HepG2 (cell line): ENCODE measurements around the gene SERINC2. TPM values are rescaled to one million over a fixed set of nuclear protein-coding genes. Genes with fewer than 3 reads are reported as not detected.

Source experiments
- ATAC-seq: fragments of 200-7000 bp; cut with Tn5 transposase; 3 replicates; pipeline ENCODE4 v1.9.1; 2020; ENCODE audit warnings: mild to moderate bottlenecking, moderate library complexity
- BruUV-seq: library from RNA; stranded (reverse); fragments of 400-500 nt; replicated peaks from 2 replicates; lab custom pipeline; 2021; lab: Mats Ljungman, UMichigan
- CTCF ChIA-PET: fragments of 300-600 bp; formaldehyde crosslinking; extraction: SDS; loops from one replicate; lab custom pipeline; 2021; ENCODE audit warnings: low total read pairs, inconsistent platforms, low intra/inter-chr PET ratio; lab: Yijun Ruan, JAX
- POLR2A ChIA-PET: fragments of 350-600 bp; sonication (Branson Sonifier 250); formaldehyde crosslinking; loops from one replicate; lab custom pipeline; 2020; ENCODE audit warnings: antibody characterized with exemption, inconsistent platforms; lab: Yijun Ruan, JAX
- DNase-seq: peaks from one replicate; pipeline ENCODE4 v3.0.0-alpha.2; 2015; ENCODE audit warnings: low spot score
- FAIRE-seq: peaks from 3 replicates; lab custom pipeline; 2011; peaks lifted over from hg19 to GRCh38; lab: Jason Lieb, UNC
- H2AFZ ChIP-seq: one replicate; pipeline ENCODE4 v1.6.1; 2011; ENCODE audit warnings: low read length, inconsistent platforms
- H3K27ac ChIP-seq: fragments of 300-600 bp; 3 replicates; pipeline ENCODE4 v1.8.0; 2011; ENCODE audit warnings: mixed run types, mild to moderate bottlenecking, mixed read lengths, low read length, inconsistent platforms; ENCODE audit not compliant: insufficient read depth; ENCODE audit errors: extremely low read length
- H3K27me3 ChIP-seq, 2 experiments: fragments of 200-600 bp in 1 of 2; 2 replicates in 1 of 2; 3 replicates in 1 of 2; pipeline versions ENCODE4 v1.6.0 to v1.8.0; 2011; ENCODE audit warnings: low read length in 2 of 2, mild to moderate bottlenecking in 2 of 2, moderate library complexity in 2 of 2, inconsistent platforms in 1 of 2; ENCODE audit not compliant: insufficient read depth in 2 of 2, control insufficient read depth in 1 of 2
- H3K36me3 ChIP-seq, 2 experiments: fragments of 200-600 bp in 1 of 2; replicated peaks in 1 of 2; 2 replicates in 1 of 2; 3 replicates in 1 of 2; pipeline versions ENCODE4 v1.5.1 to v1.8.0; 2011; ENCODE audit warnings: low read length in 2 of 2, inconsistent platforms in 1 of 2; ENCODE audit not compliant: insufficient read depth in 2 of 2, control insufficient read depth in 1 of 2
- H3K4me1 ChIP-seq: 2 replicates; pipeline ENCODE4 v1.5.1; 2012; ENCODE audit warnings: low read length, inconsistent platforms; ENCODE audit not compliant: insufficient read depth
- H3K4me2 ChIP-seq: 2 replicates; pipeline ENCODE4 v1.6.0; 2011; ENCODE audit warnings: low read depth, low read length, inconsistent platforms
- H3K4me3 ChIP-seq, 3 experiments: fragments of 200-600 bp in 1 of 3; sonication (generic), shearing (Covaris generic) in 1 of 3; replicated peaks in 1 of 3; 2 replicates each; pipeline ENCODE4 v1.5.1; 2011 to 2016; ENCODE audit warnings: low read length in 3 of 3, inconsistent platforms in 2 of 3, low read depth in 2 of 3, mild to moderate bottlenecking in 2 of 3, control low read depth in 1 of 3, mixed read lengths in 1 of 3; ENCODE audit not compliant: insufficient read depth in 1 of 3
- H3K79me2 ChIP-seq: one replicate; pipeline ENCODE4 v1.6.1; 2011; ENCODE audit warnings: low read length, inconsistent platforms; ENCODE audit not compliant: insufficient read depth
- H3K9ac ChIP-seq: 2 replicates; pipeline ENCODE4 v1.6.0; 2011; ENCODE audit warnings: mild to moderate bottlenecking, low read depth, low read length, inconsistent platforms; ENCODE audit not compliant: insufficient read depth
- H3K9me3 ChIP-seq: 2 replicates; pipeline ENCODE4 v1.5.1; 2012; ENCODE audit warnings: mild to moderate bottlenecking, low read length
- H4K20me1 ChIP-seq: 2 replicates; pipeline ENCODE4 v1.6.0; 2011; ENCODE audit warnings: inconsistent platforms, mild to moderate bottlenecking, low read length, moderate library complexity; ENCODE audit not compliant: insufficient read depth
- AGO2 ChIP-seq: fragments of 200-400 bp; formaldehyde crosslinking; optimal IDR thresholded peaks from 2 replicates; pipeline ENCODE3; 2017; ENCODE audit warnings: mild to moderate bottlenecking, low read depth, low read length, moderate library complexity
- ATF2 ChIP-seq: sonication (generic); formaldehyde crosslinking; IDR thresholded peaks from 2 replicates; pipeline ENCODE4 v1.4.0; 2020; ENCODE audit warnings: missing genetic modification reagents
- RBM39 ChIP-seq: fragments of 200-400 bp; formaldehyde crosslinking; IDR thresholded peaks from one replicate; pipeline ENCODE4 v1.6.1; 2018; ENCODE audit warnings: antibody characterized with exemption, mild to moderate bottlenecking, low read depth, low read length; ENCODE audit not compliant: poor library complexity, severe bottlenecking
- SRSF9 ChIP-seq: fragments of 200-400 bp; formaldehyde crosslinking; IDR thresholded peaks from 2 replicates; pipeline ENCODE4 v1.6.1; 2018; ENCODE audit warnings: borderline replicate concordance, mild to moderate bottlenecking, low read depth, low read length; ENCODE audit not compliant: insufficient read depth, poor library complexity, severe bottlenecking
- ZC3H4 ChIP-seq: sonication (generic); formaldehyde crosslinking; IDR thresholded peaks from 2 replicates; pipeline ENCODE4 v1.4.0; 2020; ENCODE audit warnings: missing genetic modification reagents, borderline replicate concordance
- ZHX1 ChIP-seq: sonication (generic); formaldehyde crosslinking; IDR thresholded peaks from 2 replicates; pipeline ENCODE4 v1.8.1; 2022; ENCODE audit warnings: low read depth, mild to moderate bottlenecking, missing genetic modification reagents
- ZKSCAN5 ChIP-seq: sonication (generic); formaldehyde crosslinking; IDR thresholded peaks from 2 replicates; pipeline ENCODE4 v1.5.1; 2020; ENCODE audit warnings: mild to moderate bottlenecking, missing genetic modification reagents
- ZNF101 ChIP-seq: sonication (generic); formaldehyde crosslinking; IDR thresholded peaks from 2 replicates; pipeline ENCODE4 v1.4.0; 2020; ENCODE audit warnings: mild to moderate bottlenecking, low read depth, missing genetic modification reagents, borderline replicate concordance
- ZNF138 ChIP-seq: sonication (generic); formaldehyde crosslinking; IDR thresholded peaks from 2 replicates; pipeline ENCODE4 v1.5.0; 2020; ENCODE audit warnings: mild to moderate bottlenecking, low read depth, missing genetic modification reagents
- ZNF570 ChIP-seq: sonication (generic); formaldehyde crosslinking; IDR thresholded peaks from 2 replicates; pipeline ENCODE4 v1.4.0; 2020; ENCODE audit warnings: mild to moderate bottlenecking, missing genetic modification reagents, borderline replicate concordance
- ZNF720 ChIP-seq: sonication (generic); formaldehyde crosslinking; IDR thresholded peaks from 2 replicates; pipeline ENCODE4 v1.4.0; 2020; ENCODE audit warnings: missing genetic modification reagents
- WGBS: methylation state at CpG from one replicate; pipeline ENCODE4 v1.1.6; 2017; ENCODE audit warnings: low lambda C conversion rate; 5-methylcytosine and 5-hydroxymethylcytosine counted together
- in situ Hi-C: cut with HindIII; loops from 2 replicates; pipeline ENCODE4 v1.10.0; 2017; ENCODE audit warnings: low pct_unique_long_range_greater_than_20kb; ENCODE audit not compliant: extremely low pct_ligation_motif_present
- intact Hi-C: fragments of 100-400 bp; cut with micrococcal nuclease; formaldehyde crosslinking; loops from one replicate; pipeline ENCODE4 v1.10.0; 2022; ENCODE audit not compliant: unreplicated experiment
- polyA plus RNA-seq, 8 experiments: library from polyadenylated mRNA; depleted of rRNA in 3 of 8; stranded (reverse) in 7 of 8; unstranded in 1 of 8; fragments of >200 nt; fragmentation: Illumina TruSeq in 4 of 8; extraction: Trizol in 4 of 8; gene quantifications; 2 replicates each; pipeline versions ENCODE4 v1.2.1 to v1.2.3, GENCODE V29; 2011 to 2016; ENCODE audit warnings: low read depth in 4 of 8, missing spikeins in 1 of 8, mixed read lengths in 1 of 8; ENCODE audit not compliant: insufficient read depth in 1 of 8
- total RNA-seq, 5 experiments: library from RNA; depleted of rRNA; stranded (reverse); fragments of >200 nt; fragmentation: Illumina TruSeq; extraction: Trizol; gene quantifications; 2 replicates each; pipeline ENCODE4 v1.2.3, GENCODE V29; 2016; ENCODE audit warnings: low read depth in 1 of 5
- TF ChIP-seq, protein P1 (sequence below): sonication (generic); formaldehyde crosslinking; IDR thresholded peaks from 2 replicates; pipeline ENCODE4 v1.4.0; 2020; ENCODE audit warnings: mild to moderate bottlenecking, low read depth, missing genetic modification reagents

The SERINC2 gene
- total and polyA plus RNA-seq, 2 of the 13 experiments (the other 11 are each of a cell fraction or from before 2014, with no cell fraction given), result 4.8 to 126 TPM

GRCh38 chr1:31398246-31398645 lies 14.8 kb upstream of the SERINC2 start:
- FAIRE-seq (no peak), DNase-seq (no peak), ATAC-seq (no peak)
- intact Hi-C loops (no loop called here), in situ Hi-C loops (loop anchor here (5.0 kb wide), 1 partner anchor 154 kb away; no protein-coding TSS in a partner anchor)
- 48% methylated on average over 2 of the region's 2 CpGs for WGBS
- no peaks in the 10 kb centered on the region for H3K79me2 ChIP-seq
- H3K9ac ChIP-seq, result no peak overlapping the region
- H3K27me3 ChIP-seq, result peaks cover 0 to 2% of the 10 kb centered on the region in 2 experiments; a peak in 1 of 5 replicates
- no peaks in the 10 kb centered on the region for H4K20me1 ChIP-seq
- TF ChIP-seq, protein P1, sequence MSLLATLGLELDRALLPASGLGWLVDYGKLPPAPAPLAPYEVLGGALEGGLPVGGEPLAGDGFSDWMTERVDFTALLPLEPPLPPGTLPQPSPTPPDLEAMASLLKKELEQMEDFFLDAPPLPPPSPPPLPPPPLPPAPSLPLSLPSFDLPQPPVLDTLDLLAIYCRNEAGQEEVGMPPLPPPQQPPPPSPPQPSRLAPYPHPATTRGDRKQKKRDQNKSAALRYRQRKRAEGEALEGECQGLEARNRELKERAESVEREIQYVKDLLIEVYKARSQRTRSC (CRISPR knock-in tag), result no peak
- TF ChIP-seq ZKSCAN5 (CRISPR knock-in tag) (peak; percentile 83; the same call in 1 of the 2 replicates), ZC3H4 (CRISPR knock-in tag) (no peak), ATF2 (CRISPR knock-in tag) (no peak)
- no peak overlapping the region for H3K27ac ChIP-seq
- H3K4me3 ChIP-seq, result no peak overlapping the region
- H2AFZ ChIP-seq, result no peak overlapping the region
- no TSS peak for BruUV-seq
- POLR2A ChIA-PET, result no interaction called here
- no peaks in the 10 kb centered on the region for H3K9me3 ChIP-seq
- H3K4me2 ChIP-seq, result no peak overlapping the region
- peaks cover 45% of the 10 kb centered on the region for H3K4me1 ChIP-seq
- H3K36me3 ChIP-seq, result no peaks in the 10 kb centered on the region
- CTCF ChIA-PET, result interaction anchor here (1.3 kb wide), 1 partner anchor 25 kb away, joined by 5 read pairs; no protein-coding TSS in a partner anchor

DNA sequence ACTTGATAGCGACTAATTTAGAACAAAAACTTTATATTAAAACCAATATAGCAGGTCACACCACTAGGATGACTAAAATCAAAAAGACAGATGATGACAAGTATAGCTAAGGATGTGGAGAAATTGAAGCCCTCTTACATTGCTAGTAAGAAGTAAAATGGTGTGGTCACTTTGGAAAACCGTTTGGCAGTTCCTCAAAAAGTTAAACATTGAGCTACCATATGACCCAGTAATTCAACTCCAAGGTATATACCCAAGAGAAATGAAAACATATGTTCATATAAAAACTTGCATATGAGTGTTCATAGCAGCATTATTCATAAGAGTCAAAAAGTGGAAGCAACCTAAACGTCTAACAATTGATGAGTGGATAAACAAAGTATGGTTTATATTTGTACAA lies 13.0 kb upstream of the SERINC2 start:
- Histone ChIP-seq H3K79me2 (no peaks in the 10 kb centered on the region), H3K4me1 (peaks cover 32% of the 10 kb centered on the region), H3K27ac (no peak overlapping the region), H3K27me3 (peaks cover 0 to 2% of the 10 kb centered on the region in 2 experiments; a peak in 1 of 5 replicates), H3K4me3 (no peak overlapping the region), H2AFZ (no peak overlapping the region), H3K36me3 (no peaks in the 10 kb centered on the region), H3K9me3 (no peaks in the 10 kb centered on the region), H3K9ac (no peak overlapping the region), H4K20me1 (no peaks in the 10 kb centered on the region), H3K4me2 (no peak overlapping the region)
- WGBS, result 28% methylated on average over 3 of the region's 3 CpGs
- no peak for FAIRE-seq
- BruUV-seq, result no TSS peak
- in situ Hi-C loops, result loop anchor here (5.0 kb wide), 1 partner anchor 152 kb away; no protein-coding TSS in a partner anchor
- ChIA-PET POLR2A (no interaction called here), CTCF (no interaction called here)
- no peak for DNase-seq
- no peak for ATAC-seq
- intact Hi-C loops, result no loop called here
- TF ChIP-seq ZNF570 (CRISPR knock-in tag) (no peak), ZNF101 (no peak), RBM39 (no peak), ZHX1 (CRISPR knock-in tag) (no peak), ZNF720 (CRISPR knock-in tag) (no peak), AGO2 (no peak), ZNF138 (no peak), SRSF9 (no peak)
